HCT116 (cell line): Measurements from ENCODE around the gene STK4.

Experiments
- CEBPB ChIP-seq: IDR thresholded peaks from 2 replicates; pipeline ENCODE4 v1.6.1; 2012; ENCODE audit warnings: low read depth
- CTCF ChIP-seq, 3 experiments: fragments of 200-600 bp in 1 of 3; sonication (generic) in 1 of 3; IDR thresholded peaks in 2 of 3; conservative IDR thresholded peaks in 1 of 3; 2 replicates each; pipeline ENCODE4 v1.5.1; 2012 to 2017; ENCODE audit warnings: low read depth in 2 of 3, low read length in 2 of 3, antibody characterized with exemption in 1 of 3, borderline replicate concordance in 1 of 3, control low read depth in 1 of 3, mild to moderate bottlenecking in 1 of 3, mixed read lengths in 1 of 3, mixed run types in 1 of 3, moderate library complexity in 1 of 3; ENCODE audit not compliant: insufficient read depth in 1 of 3
- EZH2 ChIP-seq: fragments of 200-600 bp; sonication (generic); IDR thresholded peaks from 2 replicates; pipeline ENCODE4 v1.6.1; 2017; ENCODE audit warnings: antibody characterized with exemption, mixed run types
- POLR2AphosphoS5 ChIP-seq: IDR thresholded peaks from 2 replicates; pipeline ENCODE4 v1.6.1; 2011; ENCODE audit warnings: mild to moderate bottlenecking, low read depth, low read length, moderate library complexity
- RAD21 ChIP-seq: IDR thresholded peaks from 2 replicates; pipeline ENCODE4 v1.6.1; 2012; ENCODE audit warnings: low read depth, mild to moderate bottlenecking
- REST ChIP-seq: IDR thresholded peaks from 2 replicates; pipeline ENCODE4 v1.6.1; 2012; ENCODE audit warnings: low read depth

GRCh38 chr20:45115829-45116228 is 149.5 kb downstream of the STK4 start:
- TF ChIP-seq CEBPB (no peak), REST (no peak), EZH2 (no peak), POLR2AphosphoS5 (no peak), RAD21 (no peak), CTCF (IDR thresholded peaks at IDR 0.05 in 2 of 3, conservative IDR thresholded peaks at IDR 0.05 in 1 of 3; ENCODE audit: borderline replicate concordance in 1 of 3, insufficient read depth in 1 of 3, low read depth in 2 of 3, low read length in 2 of 3) (no peak)
